Measurements from ENCODE around the gene IFRD1.

Gene IFRD1

GRCh38 chr7:112467867-112468266 is 17.6 kb downstream of the IFRD1 start:
- Histone ChIP-seq H3K4me3 (no peak overlapping the region), H3K27ac (no peak overlapping the region)
- no peak for DNase-seq (ENCODE audit: low spot score)
- TF ChIP-seq CTCF (IDR thresholded peaks at IDR 0.05) = no peak

DNA sequence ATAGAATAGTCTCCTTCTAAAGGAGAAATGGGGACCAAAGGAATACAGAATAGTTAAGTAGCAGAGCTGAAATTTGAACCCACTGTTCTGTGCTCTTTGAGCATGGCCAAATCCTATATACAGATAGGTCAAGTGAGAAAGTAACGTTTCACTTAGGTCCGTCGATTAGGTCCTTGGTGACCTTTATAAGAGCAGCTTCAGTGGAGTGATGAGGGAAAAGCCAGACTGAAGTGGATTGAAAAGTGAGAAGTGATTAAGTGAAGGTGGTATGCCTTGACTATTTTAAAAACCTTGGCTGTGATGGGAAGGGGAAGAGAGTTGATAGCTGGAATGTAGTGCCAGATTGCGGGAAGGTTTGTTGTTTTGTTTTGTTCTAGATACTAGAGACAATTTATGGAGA is 19.9 kb downstream of the IFRD1 start:
- DNase-seq (ENCODE audit: low spot score) = no peak
- no peak for TF ChIP-seq CTCF (IDR thresholded peaks at IDR 0.05)
- no peak overlapping the region for H3K27ac ChIP-seq
- H3K4me3 ChIP-seq = no peak overlapping the region

GRCh38 chr7:112476390-112477052 is 26.3 kb downstream of the IFRD1 start:
- DNase-seq (ENCODE audit: low spot score) = no peak
- Histone ChIP-seq H3K27ac (no peak overlapping the region), H3K4me3 (no peak overlapping the region)
- TF ChIP-seq CTCF (IDR thresholded peaks at IDR 0.05) = no peak

DNA sequence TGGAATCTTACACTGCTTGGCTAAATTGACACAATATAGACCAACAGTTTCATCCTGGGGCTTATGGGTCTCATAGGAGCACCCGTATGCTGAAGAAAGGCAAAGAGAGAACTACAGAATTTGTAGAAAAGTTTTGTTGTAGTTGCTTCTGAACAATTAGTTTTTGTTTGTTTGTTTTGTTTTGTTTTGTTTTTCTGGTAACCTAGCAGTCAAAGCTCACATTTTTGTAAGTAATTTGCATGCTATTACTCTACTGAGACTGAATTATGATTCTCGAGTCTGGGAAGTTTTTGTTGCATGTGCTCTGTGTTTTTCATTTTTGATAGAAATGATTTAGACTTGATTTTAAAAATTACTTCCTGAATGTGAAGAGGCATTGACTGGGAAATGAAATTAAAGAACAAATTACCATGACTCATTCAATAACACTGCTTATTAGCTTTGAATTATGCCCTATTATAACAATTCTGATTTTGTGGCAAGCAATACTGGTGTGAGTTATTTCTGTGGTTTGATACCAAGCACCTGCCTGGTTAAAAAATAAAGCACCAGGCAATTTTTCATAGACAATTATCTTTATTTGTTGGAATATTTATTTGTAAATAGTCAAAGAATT is 31.0 kb downstream of the IFRD1 start:
- no peak overlapping the region for H3K4me3 ChIP-seq
- TF ChIP-seq CTCF (IDR thresholded peaks at IDR 0.05) = no peak
- no peak for DNase-seq (ENCODE audit: low spot score)
- H3K27ac ChIP-seq = peak overlapping the region; percentile 76

- no peak for TF ChIP-seq CTCF (IDR thresholded peaks at IDR 0.05)
- Histone ChIP-seq H3K4me3 (no peak overlapping the region), H3K27ac (peak overlapping the region; percentile 76)
- peak; percentile 81 for DNase-seq (ENCODE audit: low spot score)
These were observed 31.8 kb downstream of the IFRD1 start for GRCh38 chr7:112481833-112482670.

DNA sequence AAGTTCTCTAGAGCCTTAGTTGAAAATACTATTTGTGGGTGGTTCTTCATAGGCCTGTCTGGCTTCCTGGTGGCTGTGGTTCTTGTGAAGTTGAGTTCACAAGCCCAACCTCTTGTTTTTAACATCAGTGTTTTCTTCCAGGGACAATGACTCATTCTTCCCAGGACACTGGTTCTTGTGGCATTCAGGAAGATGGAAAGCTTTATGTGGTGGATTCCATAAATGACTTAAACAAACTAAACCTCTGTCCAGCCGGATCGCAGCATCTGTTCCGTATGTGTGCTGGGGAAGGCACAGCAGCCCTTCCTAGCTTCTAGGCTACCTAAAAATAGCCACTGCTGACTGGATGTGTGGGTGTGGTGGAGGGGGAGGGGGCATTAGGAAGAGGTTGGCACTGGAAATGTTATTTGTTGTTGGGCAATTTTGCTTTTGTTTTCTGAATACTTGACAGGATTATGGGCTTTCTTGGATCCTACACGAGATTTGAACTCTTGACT is 34.5 kb downstream of the IFRD1 start:
- Histone ChIP-seq H3K27ac (peak overlapping the region; percentile 9 to 76), H3K4me3 (peak overlapping the region; percentile 41)
- TF ChIP-seq CTCF (IDR thresholded peaks at IDR 0.05) = no peak
- DNase-seq (ENCODE audit: low spot score) = no peak

Measured in coronary artery (tissue), 2 donors.